HCT116 (cell line): Measurements from ENCODE around the gene HLA-F. TPM values are rescaled to one million over a fixed set of nuclear protein-coding genes. Genes with fewer than 3 reads are reported as not detected.

Experiments used
- ATAC-seq: fragments of 200-7000 bp; cut with Tn5 transposase; 2 replicates; pipeline ENCODE4 v1.9.1; 2020; ENCODE audit warnings: mild to moderate bottlenecking, moderate library complexity
- BruUV-seq: library from RNA; stranded (reverse); fragments of 400-500 nt; replicated peaks from 2 replicates; lab custom pipeline; 2021; lab: Mats Ljungman, UMichigan
- CTCF ChIA-PET: fragments of 300-600 bp; sonication (Branson Sonifier 250); formaldehyde crosslinking; loops from one replicate; lab custom pipeline; 2021; ENCODE audit warnings: antibody characterized with exemption; lab: Charles Lee
- POLR2A ChIA-PET: fragments of 300-600, 350-600 bp; sonication (Branson Sonifier 250); formaldehyde crosslinking; loops from one replicate; lab custom pipeline; 2021; ENCODE audit warnings: antibody characterized with exemption; lab: Charles Lee
- RAD21 ChIA-PET, 2 experiments: fragments of 300-600 bp; sonication (Branson Sonifier 250); formaldehyde crosslinking; loops; one replicate each; lab custom pipeline; 2023; ENCODE audit warnings: low total read pairs in 2 of 2; ENCODE audit not compliant: uncharacterized antibody in 2 of 2, unreplicated experiment in 2 of 2, low non-redundant PET in 1 of 2; lab: Charles Lee
- DNase-seq: peaks from one replicate; pipeline ENCODE4 v3.0.0-alpha.2; 2010; ENCODE audit warnings: low read depth, low spot score
- H2AFZ ChIP-seq: fragments of 200-600 bp; shearing (Covaris generic), sonication (generic); 2 replicates; pipeline ENCODE4 v1.6.1; 2017; ENCODE audit warnings: low read depth, mixed run types, mixed read lengths, antibody characterized with exemption, low read length; ENCODE audit not compliant: poor library complexity, severe bottlenecking
- H3K27ac ChIP-seq: 2 replicates; pipeline ENCODE4 v1.5.1; 2012; ENCODE audit warnings: low read depth, low read length
- H3K27me3 ChIP-seq: fragments of 200-600 bp; sonication (generic); 2 replicates; pipeline ENCODE4 v1.6.1; 2016; ENCODE audit warnings: mixed run types, low read length, mixed read lengths; ENCODE audit not compliant: insufficient read depth
- H3K36me3 ChIP-seq, 2 experiments: fragments of 200-500 bp in 1 of 2; fragments of 200-600 bp in 1 of 2; sonication (Bioruptor generic) in 1 of 2; sonication (generic) in 1 of 2; 2 replicates each; pipeline versions ENCODE4 v1.5.1 to v1.6.1; 2014 to 2016; ENCODE audit warnings: low read length in 2 of 2, inconsistent platforms in 1 of 2, mixed read lengths in 1 of 2, mixed run types in 1 of 2; ENCODE audit not compliant: insufficient read depth in 2 of 2, control insufficient read depth in 1 of 2
- H3K4me1 ChIP-seq, 2 experiments: fragments of 200-600 bp in 1 of 2; sonication (generic) in 1 of 2; 2 replicates each; pipeline versions ENCODE4 v1.5.1 to v1.6.1; 2012 to 2017; ENCODE audit warnings: low read length in 2 of 2, inconsistent platforms in 1 of 2, mild to moderate bottlenecking in 1 of 2, mixed read lengths in 1 of 2, mixed run types in 1 of 2, moderate library complexity in 1 of 2; ENCODE audit not compliant: insufficient read depth in 2 of 2, control insufficient read depth in 1 of 2
- H3K4me2 ChIP-seq: fragments of 200-600 bp; sonication (generic); 2 replicates; pipeline ENCODE4 v1.6.1; 2017; ENCODE audit warnings: mixed run types, low read length, mixed read lengths
- H3K4me3 ChIP-seq, 2 experiments: fragments of 200-600 bp in 1 of 2; sonication (generic) in 1 of 2; replicated peaks in 1 of 2; 2 replicates each; pipeline ENCODE4 v1.5.1; 2011 to 2016; ENCODE audit warnings: low read length in 2 of 2, control low read depth in 1 of 2, low read depth in 1 of 2, mild to moderate bottlenecking in 1 of 2, mixed read lengths in 1 of 2, mixed run types in 1 of 2
- H3K79me2 ChIP-seq: fragments of 200-600 bp; sonication (generic); 2 replicates; pipeline ENCODE4 v1.6.1; 2017; ENCODE audit warnings: mild to moderate bottlenecking, mixed run types, low read length, moderate library complexity, mixed read lengths; ENCODE audit not compliant: insufficient read depth
- H3K9ac ChIP-seq: fragments of 200-600 bp; sonication (generic); 2 replicates; pipeline ENCODE4 v1.6.1; 2016; ENCODE audit warnings: low read length, mixed read lengths
- H3K9me2 ChIP-seq: fragments of 200-600 bp; sonication (generic), shearing (Covaris generic); 2 replicates; pipeline ENCODE4 v1.6.1; 2017; ENCODE audit warnings: mixed run types, mild to moderate bottlenecking, moderate library complexity; ENCODE audit not compliant: insufficient read depth
- H3K9me3 ChIP-seq, 2 experiments: fragments of 200-500 bp in 1 of 2; fragments of 200-600 bp in 1 of 2; sonication (Bioruptor generic) in 1 of 2; sonication (generic) in 1 of 2; 2 replicates each; pipeline ENCODE4 v1.6.1; 2014 to 2017; ENCODE audit warnings: low read length in 2 of 2, mixed read lengths in 2 of 2, inconsistent platforms in 1 of 2, low read depth in 1 of 2, mild to moderate bottlenecking in 1 of 2, mixed run types in 1 of 2, moderate library complexity in 1 of 2; ENCODE audit not compliant: control insufficient read depth in 1 of 2, insufficient read depth in 1 of 2
- H4K20me1 ChIP-seq: fragments of 200-600 bp; sonication (generic), shearing (Covaris generic); 2 replicates; pipeline ENCODE4 v1.6.1; 2017; ENCODE audit warnings: mixed run types, mild to moderate bottlenecking, moderate library complexity; ENCODE audit not compliant: insufficient read depth
- CBX3 ChIP-seq: IDR thresholded peaks from 2 replicates; pipeline ENCODE4 v1.6.1; 2012; ENCODE audit warnings: low read depth
- CEBPB ChIP-seq: IDR thresholded peaks from 2 replicates; pipeline ENCODE4 v1.6.1; 2012; ENCODE audit warnings: low read depth
- ELF1 ChIP-seq: IDR thresholded peaks from 2 replicates; pipeline ENCODE4 v1.6.1; 2012; ENCODE audit warnings: low read depth, borderline replicate concordance
- EZH2 ChIP-seq: fragments of 200-600 bp; sonication (generic); IDR thresholded peaks from 2 replicates; pipeline ENCODE4 v1.6.1; 2017; ENCODE audit warnings: antibody characterized with exemption, mixed run types
- EZH2phosphoT487 ChIP-seq: fragments of 200-600 bp; IDR thresholded peaks from 2 replicates; pipeline ENCODE4 v1.6.1; 2018; ENCODE audit warnings: antibody characterized with exemption, borderline replicate concordance
- JUND ChIP-seq: IDR thresholded peaks from 2 replicates; pipeline ENCODE4 v1.6.1; 2012
- POLR2A ChIP-seq: IDR thresholded peaks from 2 replicates; pipeline ENCODE4 v1.7.0; 2011; ENCODE audit warnings: borderline replicate concordance; ENCODE audit not compliant: insufficient read depth, insufficient read length; ENCODE audit errors: extremely low read depth
- POLR2AphosphoS5 ChIP-seq: IDR thresholded peaks from 2 replicates; pipeline ENCODE4 v1.6.1; 2011; ENCODE audit warnings: mild to moderate bottlenecking, low read depth, low read length, moderate library complexity
- SIN3A ChIP-seq: IDR thresholded peaks from 2 replicates; pipeline ENCODE4 v1.6.1; 2012; ENCODE audit warnings: low read depth
- SRF ChIP-seq: IDR thresholded peaks from 2 replicates; pipeline ENCODE4 v1.6.1; 2012; ENCODE audit warnings: low read depth
- ZFX ChIP-seq: fragments of 450-650 bp; IDR thresholded peaks from 2 replicates; pipeline ENCODE4 v1.6.1; 2017
- ZNF274 ChIP-seq: fragments of 200-500 bp; sonication (Bioruptor generic); IDR thresholded peaks from 2 replicates; pipeline ENCODE4 v1.6.1; 2014; ENCODE audit warnings: mild to moderate bottlenecking, low read depth, low read length, inconsistent platforms
- intact Hi-C: fragments of 100-400 bp; cut with micrococcal nuclease; formaldehyde crosslinking; loops from 2 replicates; pipeline ENCODE4 v1.10.0; 2022
- total RNA-seq: library from RNA; stranded (reverse); gene quantifications from one replicate; pipeline ENCODE4 v1.2.1, GENCODE V29; 2021; ENCODE audit not compliant: unreplicated experiment
- TF ChIP-seq, protein P1 (sequence below): IDR thresholded peaks from 2 replicates; pipeline ENCODE4 v1.6.1; 2012
- TF ChIP-seq, protein P2 (sequence below), 3 experiments: fragments of 200-600 bp in 1 of 3; sonication (generic) in 1 of 3; IDR thresholded peaks in 2 of 3; conservative IDR thresholded peaks in 1 of 3; 2 replicates each; pipeline ENCODE4 v1.5.1; 2012 to 2017; ENCODE audit warnings: low read depth in 2 of 3, low read length in 2 of 3, antibody characterized with exemption in 1 of 3, borderline replicate concordance in 1 of 3, control low read depth in 1 of 3, mild to moderate bottlenecking in 1 of 3, mixed read lengths in 1 of 3, mixed run types in 1 of 3, moderate library complexity in 1 of 3; ENCODE audit not compliant: insufficient read depth in 1 of 3
- TF ChIP-seq, protein P3 (sequence below): IDR thresholded peaks from 2 replicates; pipeline ENCODE4 v1.6.1; 2012
- TF ChIP-seq, protein P4 (sequence below): IDR thresholded peaks from 2 replicates; pipeline ENCODE4 v1.6.1; 2011; ENCODE audit warnings: mild to moderate bottlenecking, low read length, moderate library complexity; ENCODE audit not compliant: insufficient replicate concordance; ENCODE audit errors: extremely low read depth

HLA-F gene
- total RNA-seq, 1 experiment from 2014 or later: 24.6 TPM

DNA sequence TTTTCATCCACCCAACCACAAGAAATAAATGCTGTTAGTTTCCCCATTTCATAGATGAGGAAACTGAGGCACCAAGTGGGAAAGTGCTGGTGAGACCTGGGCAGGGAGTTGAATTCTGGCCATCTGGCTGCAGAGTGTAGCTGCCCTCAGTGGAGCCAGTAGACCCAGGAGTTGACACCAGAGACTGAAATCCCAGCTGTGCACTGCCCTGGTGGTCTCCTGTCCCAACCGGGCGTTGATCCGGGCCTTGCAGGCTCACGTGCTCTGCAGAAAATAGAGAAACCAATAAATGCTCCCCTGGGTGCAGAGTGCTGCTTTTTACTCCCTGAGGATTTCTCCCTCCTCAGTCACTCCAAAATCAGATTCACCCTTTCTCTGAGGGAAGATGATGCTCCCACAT, 18.4 kb downstream of the HLA-F start:
- no peak overlapping the region for H3K27ac ChIP-seq
- DNase-seq (no peak), ATAC-seq (no peak)
- no peaks in the 10 kb centered on the region for H3K9me3 ChIP-seq
- H3K4me3 ChIP-seq: no peak overlapping the region
- no peaks in the 10 kb centered on the region for H3K9me2 ChIP-seq
- H3K9ac ChIP-seq: no peak overlapping the region
- H2AFZ ChIP-seq: no peak overlapping the region
- ChIA-PET POLR2A (no interaction called here), RAD21 (no interaction called here), CTCF (no interaction called here)
- H4K20me1 ChIP-seq: no peaks in the 10 kb centered on the region
- no peaks in the 10 kb centered on the region; the same call in 1 of the 2 replicates for H3K79me2 ChIP-seq
- intact Hi-C loops: no loop called here
- H3K36me3 ChIP-seq: peaks cover 0 to 4% of the 10 kb centered on the region in 2 experiments; a peak in 1 of 4 replicates
- H3K4me2 ChIP-seq: no peak overlapping the region
- no TSS peak for BruUV-seq
- TF ChIP-seq CBX3: no peak
- no peak for TF ChIP-seq CEBPB
- TF ChIP-seq, protein P1, sequence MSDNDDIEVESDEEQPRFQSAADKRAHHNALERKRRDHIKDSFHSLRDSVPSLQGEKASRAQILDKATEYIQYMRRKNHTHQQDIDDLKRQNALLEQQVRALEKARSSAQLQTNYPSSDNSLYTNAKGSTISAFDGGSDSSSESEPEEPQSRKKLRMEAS: no peak
- TF ChIP-seq POLR2A: no peak
- TF ChIP-seq SIN3A: no peak
- TF ChIP-seq ZNF274: no peak
- no peak for TF ChIP-seq EZH2phosphoT487
- TF ChIP-seq, protein P2, sequence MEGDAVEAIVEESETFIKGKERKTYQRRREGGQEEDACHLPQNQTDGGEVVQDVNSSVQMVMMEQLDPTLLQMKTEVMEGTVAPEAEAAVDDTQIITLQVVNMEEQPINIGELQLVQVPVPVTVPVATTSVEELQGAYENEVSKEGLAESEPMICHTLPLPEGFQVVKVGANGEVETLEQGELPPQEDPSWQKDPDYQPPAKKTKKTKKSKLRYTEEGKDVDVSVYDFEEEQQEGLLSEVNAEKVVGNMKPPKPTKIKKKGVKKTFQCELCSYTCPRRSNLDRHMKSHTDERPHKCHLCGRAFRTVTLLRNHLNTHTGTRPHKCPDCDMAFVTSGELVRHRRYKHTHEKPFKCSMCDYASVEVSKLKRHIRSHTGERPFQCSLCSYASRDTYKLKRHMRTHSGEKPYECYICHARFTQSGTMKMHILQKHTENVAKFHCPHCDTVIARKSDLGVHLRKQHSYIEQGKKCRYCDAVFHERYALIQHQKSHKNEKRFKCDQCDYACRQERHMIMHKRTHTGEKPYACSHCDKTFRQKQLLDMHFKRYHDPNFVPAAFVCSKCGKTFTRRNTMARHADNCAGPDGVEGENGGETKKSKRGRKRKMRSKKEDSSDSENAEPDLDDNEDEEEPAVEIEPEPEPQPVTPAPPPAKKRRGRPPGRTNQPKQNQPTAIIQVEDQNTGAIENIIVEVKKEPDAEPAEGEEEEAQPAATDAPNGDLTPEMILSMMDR (IDR thresholded peaks at IDR 0.05 in 2 of 3, conservative IDR thresholded peaks at IDR 0.05 in 1 of 3; ENCODE audit: borderline replicate concordance in 1 of 3, insufficient read depth in 1 of 3, low read depth in 2 of 3, low read length in 2 of 3): no peak
- TF ChIP-seq, protein P3, sequence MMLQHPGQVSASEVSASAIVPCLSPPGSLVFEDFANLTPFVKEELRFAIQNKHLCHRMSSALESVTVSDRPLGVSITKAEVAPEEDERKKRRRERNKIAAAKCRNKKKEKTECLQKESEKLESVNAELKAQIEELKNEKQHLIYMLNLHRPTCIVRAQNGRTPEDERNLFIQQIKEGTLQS: no peak
- TF ChIP-seq, protein P4, sequence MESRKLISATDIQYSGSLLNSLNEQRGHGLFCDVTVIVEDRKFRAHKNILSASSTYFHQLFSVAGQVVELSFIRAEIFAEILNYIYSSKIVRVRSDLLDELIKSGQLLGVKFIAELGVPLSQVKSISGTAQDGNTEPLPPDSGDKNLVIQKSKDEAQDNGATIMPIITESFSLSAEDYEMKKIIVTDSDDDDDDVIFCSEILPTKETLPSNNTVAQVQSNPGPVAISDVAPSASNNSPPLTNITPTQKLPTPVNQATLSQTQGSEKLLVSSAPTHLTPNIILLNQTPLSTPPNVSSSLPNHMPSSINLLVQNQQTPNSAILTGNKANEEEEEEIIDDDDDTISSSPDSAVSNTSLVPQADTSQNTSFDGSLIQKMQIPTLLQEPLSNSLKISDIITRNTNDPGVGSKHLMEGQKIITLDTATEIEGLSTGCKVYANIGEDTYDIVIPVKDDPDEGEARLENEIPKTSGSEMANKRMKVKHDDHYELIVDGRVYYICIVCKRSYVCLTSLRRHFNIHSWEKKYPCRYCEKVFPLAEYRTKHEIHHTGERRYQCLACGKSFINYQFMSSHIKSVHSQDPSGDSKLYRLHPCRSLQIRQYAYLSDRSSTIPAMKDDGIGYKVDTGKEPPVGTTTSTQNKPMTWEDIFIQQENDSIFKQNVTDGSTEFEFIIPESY: no peak
- no peak for TF ChIP-seq EZH2
- no peak for TF ChIP-seq ZFX
- TF ChIP-seq SRF: no peak
- no peak for TF ChIP-seq JUND
- no peak for TF ChIP-seq POLR2AphosphoS5
- TF ChIP-seq ELF1: no peak
- no peaks in the 10 kb centered on the region for H3K27me3 ChIP-seq
- no peaks in the 10 kb centered on the region for H3K4me1 ChIP-seq
